DOHH2 (cell line): Measurements from ENCODE around the gene NR2F1-AS1.

Experiments
- H3F3A ChIP-seq: fragments of 200-600 bp; sonication (generic), shearing (Covaris generic); 2 replicates; pipeline ENCODE4 v1.6.0; 2016; ENCODE audit warnings: antibody characterized with exemption, mild to moderate bottlenecking; ENCODE audit not compliant: control insufficient read depth, insufficient read depth
- H3K27ac ChIP-seq: fragments of 200-600 bp; sonication (generic); 2 replicates; pipeline ENCODE4 v1.5.1; 2014; ENCODE audit warnings: low read depth, mild to moderate bottlenecking, low read length, moderate library complexity
- H3K27me3 ChIP-seq: fragments of 200-600 bp; sonication (generic); 2 replicates; pipeline ENCODE4 v1.6.1; 2014; ENCODE audit warnings: mild to moderate bottlenecking, low read length, mixed read lengths; ENCODE audit not compliant: control insufficient read depth
- H3K36me3 ChIP-seq: fragments of 200-600 bp; sonication (generic); 2 replicates; pipeline ENCODE4 v1.6.1; 2014; ENCODE audit warnings: mild to moderate bottlenecking, low read length, moderate library complexity, mixed read lengths; ENCODE audit not compliant: control insufficient read depth
- H3K4me1 ChIP-seq: fragments of 200-600 bp; sonication (generic); 2 replicates; pipeline ENCODE4 v1.6.1; 2014; ENCODE audit warnings: mild to moderate bottlenecking, low read length, mixed read lengths; ENCODE audit not compliant: control insufficient read depth
- H3K4me2 ChIP-seq: fragments of 200-600 bp; sonication (generic); 2 replicates; pipeline ENCODE4 v1.6.0; 2014; ENCODE audit warnings: mild to moderate bottlenecking, low read length, moderate library complexity
- H3K4me3 ChIP-seq: fragments of 200-600 bp; sonication (generic); 2 replicates; pipeline ENCODE4 v1.5.1; 2014; ENCODE audit warnings: mild to moderate bottlenecking, low read length, mixed read lengths
- H3K79me2 ChIP-seq: fragments of 200-600 bp; sonication (generic); 2 replicates; pipeline ENCODE4 v1.6.1; 2014; ENCODE audit warnings: mild to moderate bottlenecking, low read length, mixed read lengths; ENCODE audit not compliant: control insufficient read depth
- H3K9me2 ChIP-seq: fragments of 200-600 bp; sonication (generic); replicated peaks from 2 replicates; pipeline ENCODE4 v1.6.1; 2014; ENCODE audit warnings: mild to moderate bottlenecking, low read length, mixed read lengths; ENCODE audit not compliant: control insufficient read depth
- H3K9me3 ChIP-seq: fragments of 200-600 bp; sonication (generic); 2 replicates; pipeline ENCODE4 v1.6.1; 2014; ENCODE audit warnings: antibody characterized with exemption, low read length, mixed read lengths; ENCODE audit not compliant: control insufficient read depth, insufficient read depth
- H4K20me1 ChIP-seq: fragments of 200-600 bp; sonication (generic); 2 replicates; pipeline ENCODE4 v1.6.0; 2014; ENCODE audit warnings: low read depth, mild to moderate bottlenecking, antibody characterized with exemption, low read length, moderate library complexity; ENCODE audit not compliant: control insufficient read depth, insufficient read depth
- CTCF ChIP-seq: fragments of 200-600 bp; sonication (generic); IDR thresholded peaks from one replicate; pipeline ENCODE4 v1.5.1; 2014; ENCODE audit warnings: antibody characterized with exemption, mild to moderate bottlenecking, low read depth, low read length; ENCODE audit not compliant: poor library complexity, severe bottlenecking
- EZH2phosphoT487 ChIP-seq: fragments of 200-600 bp; sonication (generic); IDR thresholded peaks from 2 replicates; pipeline ENCODE4 v1.6.1; 2017; ENCODE audit warnings: borderline replicate concordance, mild to moderate bottlenecking, antibody characterized with exemption, low read length, moderate library complexity, mixed read lengths

NR2F1-AS1 gene

GRCh38 chr5:93589829-93590215, 8.8 kb upstream of the NR2F1-AS1 start:
- Histone ChIP-seq H3K27me3 (peaks cover 21% of the 10 kb centered on the region), H4K20me1 (no peaks in the 10 kb centered on the region), H3K4me3 (no peak overlapping the region), H3K9me3 (no peaks in the 10 kb centered on the region), H3K79me2 (no peaks in the 10 kb centered on the region), H3K27ac (no peak overlapping the region), H3K9me2 (no peaks in the 10 kb centered on the region), H3K4me1 (no peaks in the 10 kb centered on the region), H3F3A (no peaks in the 10 kb centered on the region), H3K36me3 (no peaks in the 10 kb centered on the region), H3K4me2 (no peak overlapping the region)
- no peak for TF ChIP-seq CTCF
- no peak for TF ChIP-seq EZH2phosphoT487

GRCh38 chr5:93589152-93589828, 8.3 kb upstream of the NR2F1-AS1 start:
- Histone ChIP-seq H3K9me3 (no peaks in the 10 kb centered on the region), H4K20me1 (no peaks in the 10 kb centered on the region), H3K9me2 (no peaks in the 10 kb centered on the region), H3F3A (no peaks in the 10 kb centered on the region), H3K27me3 (peaks cover 21% of the 10 kb centered on the region), H3K4me1 (no peaks in the 10 kb centered on the region), H3K27ac (no peak overlapping the region), H3K4me3 (no peak overlapping the region), H3K4me2 (no peak overlapping the region), H3K36me3 (no peaks in the 10 kb centered on the region), H3K79me2 (no peaks in the 10 kb centered on the region)
- TF ChIP-seq CTCF, result no peak
- TF ChIP-seq EZH2phosphoT487, result no peak

- Histone ChIP-seq H3K4me1 (no peaks in the 10 kb centered on the region), H3K9me2 (no peaks in the 10 kb centered on the region), H3K4me2 (no peak overlapping the region), H3K9me3 (no peaks in the 10 kb centered on the region), H3K4me3 (no peak overlapping the region), H3K36me3 (no peaks in the 10 kb centered on the region), H3F3A (no peaks in the 10 kb centered on the region), H3K27ac (no peak overlapping the region), H3K27me3 (peaks cover 25% of the 10 kb centered on the region), H4K20me1 (no peaks in the 10 kb centered on the region), H3K79me2 (no peaks in the 10 kb centered on the region)
- TF ChIP-seq CTCF (no peak), EZH2phosphoT487 (no peak)
These were observed 7.5 kb upstream of the NR2F1-AS1 start for GRCh38 chr5:93588352-93589151.
